Transverse colon (tissue), 3 donors: ENCODE measurements around the gene USP24.

Source experiments
- POLR2A ChIP-seq: fragments of 450-650 bp; IDR thresholded peaks from one replicate; pipeline ENCODE4 v1.6.1; 2016; ENCODE audit warnings: antibody characterized with exemption, mild to moderate bottlenecking, moderate library complexity
- TF ChIP-seq, protein P1 (sequence below), 5 experiments: fragments of 200-600 bp in 3 of 5; fragments of 450-650 bp in 2 of 5; sonication (generic) in 3 of 5; IDR thresholded peaks; 1 replicate in 2 of 5; 2 replicates in 3 of 5; pipeline ENCODE4 v1.5.1; 2016 to 2017; ENCODE audit warnings: antibody characterized with exemption in 5 of 5, inconsistent platforms in 3 of 5, mild to moderate bottlenecking in 2 of 5, moderate library complexity in 1 of 5

DNA sequence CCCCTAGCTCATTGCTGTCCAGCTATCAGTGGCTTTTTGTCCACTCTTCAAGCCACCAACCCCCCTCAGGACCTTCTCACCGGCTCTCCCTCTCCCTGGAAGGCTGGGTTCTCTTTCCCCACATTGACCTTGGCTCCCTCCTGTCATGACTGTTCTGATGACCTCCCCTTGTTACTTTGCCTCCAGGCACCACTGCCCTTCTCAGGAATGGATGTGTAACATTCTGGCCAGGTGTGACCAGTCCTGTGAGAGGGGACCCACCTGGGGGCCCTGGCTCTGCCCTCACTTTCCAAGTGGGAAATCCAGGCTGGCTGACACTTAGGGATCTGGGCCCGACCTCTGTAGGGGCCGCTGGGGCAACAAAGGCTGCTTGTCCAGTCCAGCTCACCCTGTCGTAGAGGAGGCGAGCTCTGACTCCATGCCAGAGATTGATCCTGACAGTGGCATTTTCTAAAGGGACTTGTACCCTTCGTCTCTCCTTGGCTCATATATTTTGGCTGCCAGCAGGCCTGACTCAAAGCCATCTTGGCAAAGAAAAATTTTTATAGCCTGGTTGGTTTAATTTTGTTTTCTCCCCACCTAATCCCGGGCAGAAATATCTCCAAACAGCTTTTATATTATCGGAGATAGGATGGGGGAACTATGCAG is 37.9 kb upstream of the USP24 start:
- TF ChIP-seq POLR2A: no peak
- TF ChIP-seq, protein P1, sequence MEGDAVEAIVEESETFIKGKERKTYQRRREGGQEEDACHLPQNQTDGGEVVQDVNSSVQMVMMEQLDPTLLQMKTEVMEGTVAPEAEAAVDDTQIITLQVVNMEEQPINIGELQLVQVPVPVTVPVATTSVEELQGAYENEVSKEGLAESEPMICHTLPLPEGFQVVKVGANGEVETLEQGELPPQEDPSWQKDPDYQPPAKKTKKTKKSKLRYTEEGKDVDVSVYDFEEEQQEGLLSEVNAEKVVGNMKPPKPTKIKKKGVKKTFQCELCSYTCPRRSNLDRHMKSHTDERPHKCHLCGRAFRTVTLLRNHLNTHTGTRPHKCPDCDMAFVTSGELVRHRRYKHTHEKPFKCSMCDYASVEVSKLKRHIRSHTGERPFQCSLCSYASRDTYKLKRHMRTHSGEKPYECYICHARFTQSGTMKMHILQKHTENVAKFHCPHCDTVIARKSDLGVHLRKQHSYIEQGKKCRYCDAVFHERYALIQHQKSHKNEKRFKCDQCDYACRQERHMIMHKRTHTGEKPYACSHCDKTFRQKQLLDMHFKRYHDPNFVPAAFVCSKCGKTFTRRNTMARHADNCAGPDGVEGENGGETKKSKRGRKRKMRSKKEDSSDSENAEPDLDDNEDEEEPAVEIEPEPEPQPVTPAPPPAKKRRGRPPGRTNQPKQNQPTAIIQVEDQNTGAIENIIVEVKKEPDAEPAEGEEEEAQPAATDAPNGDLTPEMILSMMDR (IDR thresholded peaks at IDR 0.05): no peak
